Measurements from ENCODE around the gene APPBP2. TPM values are rescaled to one million over a fixed set of nuclear protein-coding genes. Genes with fewer than 3 reads are reported as not detected.

APPBP2 gene
- total and polyA plus RNA-seq, 2 experiments from 2014 or later, result 22.9 to 30.9 TPM

DNA sequence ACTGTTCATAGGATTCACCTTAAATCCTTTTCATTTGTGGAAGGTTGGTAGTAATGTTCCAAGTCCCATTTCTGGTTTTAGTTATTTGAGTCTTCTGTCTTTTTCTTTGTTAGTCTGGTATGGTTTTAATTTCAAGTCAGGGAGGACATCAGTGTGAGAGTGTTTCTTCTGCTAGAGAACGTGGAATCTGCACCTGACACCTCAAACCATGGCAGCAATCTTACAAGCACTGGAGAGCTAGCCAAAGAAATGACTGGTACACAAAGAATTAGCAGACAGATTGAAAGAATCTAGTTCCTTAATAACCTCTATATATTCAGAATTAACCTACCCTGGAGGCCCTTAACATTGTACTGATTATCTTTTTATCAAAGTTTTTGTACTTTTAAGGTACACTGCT, 53.6 kb downstream of the APPBP2 start:
- TF ChIP-seq, protein P1, sequence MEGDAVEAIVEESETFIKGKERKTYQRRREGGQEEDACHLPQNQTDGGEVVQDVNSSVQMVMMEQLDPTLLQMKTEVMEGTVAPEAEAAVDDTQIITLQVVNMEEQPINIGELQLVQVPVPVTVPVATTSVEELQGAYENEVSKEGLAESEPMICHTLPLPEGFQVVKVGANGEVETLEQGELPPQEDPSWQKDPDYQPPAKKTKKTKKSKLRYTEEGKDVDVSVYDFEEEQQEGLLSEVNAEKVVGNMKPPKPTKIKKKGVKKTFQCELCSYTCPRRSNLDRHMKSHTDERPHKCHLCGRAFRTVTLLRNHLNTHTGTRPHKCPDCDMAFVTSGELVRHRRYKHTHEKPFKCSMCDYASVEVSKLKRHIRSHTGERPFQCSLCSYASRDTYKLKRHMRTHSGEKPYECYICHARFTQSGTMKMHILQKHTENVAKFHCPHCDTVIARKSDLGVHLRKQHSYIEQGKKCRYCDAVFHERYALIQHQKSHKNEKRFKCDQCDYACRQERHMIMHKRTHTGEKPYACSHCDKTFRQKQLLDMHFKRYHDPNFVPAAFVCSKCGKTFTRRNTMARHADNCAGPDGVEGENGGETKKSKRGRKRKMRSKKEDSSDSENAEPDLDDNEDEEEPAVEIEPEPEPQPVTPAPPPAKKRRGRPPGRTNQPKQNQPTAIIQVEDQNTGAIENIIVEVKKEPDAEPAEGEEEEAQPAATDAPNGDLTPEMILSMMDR (IDR thresholded peaks at IDR 0.05; ENCODE audit: low read depth, low read length), result no peak
- H3K36me3 ChIP-seq, result peaks cover 10% of the 10 kb centered on the region

DNA sequence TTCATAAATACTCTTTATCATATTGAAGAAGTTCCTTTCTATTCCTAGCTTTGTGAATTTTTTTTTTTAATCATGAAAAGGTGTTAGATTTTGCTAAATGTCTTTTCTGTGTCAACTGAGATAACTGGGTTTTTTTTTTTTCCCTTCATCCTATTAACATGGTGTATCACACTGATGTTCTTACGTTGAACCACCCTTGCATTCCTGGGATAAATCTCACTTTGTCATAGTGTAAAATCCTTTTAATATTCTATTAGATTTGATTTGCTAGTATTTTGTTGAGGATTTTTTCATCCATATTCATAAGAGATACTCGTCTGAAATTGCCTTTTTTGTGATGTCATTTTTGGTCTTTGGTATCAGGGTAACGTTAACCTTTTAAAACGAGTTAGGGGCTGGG, 54.6 kb downstream of the APPBP2 start:
- TF ChIP-seq, protein P1 (IDR thresholded peaks at IDR 0.05; ENCODE audit: low read depth, low read length), result no peak
- Histone ChIP-seq H3K36me3 (peaks cover 11% of the 10 kb centered on the region), H3K4me1 (ENCODE audit: low read depth) (peaks cover 7% of the 10 kb centered on the region), H3K27me3 (no peaks in the 10 kb centered on the region), H3K9me3 (ENCODE audit: low read depth) (no peaks in the 10 kb centered on the region), H3K4me3 (no peak overlapping the region), H3K27ac (no peak overlapping the region)
- DNase-seq (ENCODE audit: low read depth in 1 of 2, low spot score in 1 of 2), result no peak

More for the DNA sequence above, 53.6 kb downstream of the APPBP2 start:
- Histone ChIP-seq H3K27me3 (no peaks in the 10 kb centered on the region), H3K4me1 (ENCODE audit: low read depth) (peaks cover 7% of the 10 kb centered on the region), H3K4me3 (no peak overlapping the region), H3K27ac (no peak overlapping the region), H3K9me3 (ENCODE audit: low read depth) (no peaks in the 10 kb centered on the region)
- DNase-seq (ENCODE audit: low read depth in 1 of 2, low spot score in 1 of 2), result no peak

DNA sequence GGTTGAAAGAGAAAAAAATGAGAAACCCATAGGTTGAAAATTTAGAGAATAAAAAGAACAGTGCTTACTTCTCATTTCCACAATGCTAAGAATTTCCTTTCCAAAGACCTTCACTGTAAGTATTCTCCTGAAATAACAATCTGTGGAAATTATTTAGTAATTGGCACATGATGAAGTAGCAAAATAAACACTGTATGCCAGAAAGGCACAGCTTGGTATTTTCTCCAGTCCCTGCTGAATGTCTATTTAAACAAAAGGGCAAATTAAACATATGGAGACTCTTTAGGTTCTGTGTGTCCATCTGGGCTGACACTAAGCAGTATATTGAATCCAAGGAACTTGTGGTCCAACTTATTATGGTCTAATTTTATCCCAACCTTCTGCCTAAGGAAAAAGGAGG, 57.7 kb downstream of the APPBP2 start:
- TF ChIP-seq, protein P1 (IDR thresholded peaks at IDR 0.05; ENCODE audit: low read depth, low read length), result no peak
- Histone ChIP-seq H3K27me3 (no peaks in the 10 kb centered on the region), H3K27ac (no peak overlapping the region), H3K9me3 (ENCODE audit: low read depth) (no peaks in the 10 kb centered on the region), H3K4me3 (no peak overlapping the region), H3K4me1 (ENCODE audit: low read depth) (peaks cover 7% of the 10 kb centered on the region), H3K36me3 (peaks cover 36% of the 10 kb centered on the region)
- no peak for DNase-seq (ENCODE audit: low read depth in 1 of 2, low spot score in 1 of 2)

DNA sequence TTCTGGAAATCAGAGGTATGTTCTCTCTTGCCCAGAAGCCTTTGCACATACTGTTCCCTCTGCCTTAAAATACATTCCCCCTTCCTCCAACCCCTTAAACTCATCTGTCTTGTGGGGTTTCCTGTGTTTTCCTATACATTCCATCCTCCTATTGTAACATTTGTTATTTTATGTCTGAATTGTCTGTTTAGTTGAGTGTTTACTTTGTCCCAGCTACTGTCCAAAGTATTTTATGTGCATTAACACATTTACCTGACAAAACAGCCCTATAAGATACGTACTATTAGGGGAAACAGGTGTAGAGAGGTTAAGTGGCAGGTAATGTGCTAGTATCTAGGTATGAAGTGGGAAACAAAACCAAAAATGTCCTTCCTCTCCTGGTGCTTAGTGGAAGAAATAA, 61.7 kb downstream of the APPBP2 start:
- Histone ChIP-seq H3K36me3 (peaks cover 67% of the 10 kb centered on the region), H3K27me3 (no peaks in the 10 kb centered on the region)

DNA sequence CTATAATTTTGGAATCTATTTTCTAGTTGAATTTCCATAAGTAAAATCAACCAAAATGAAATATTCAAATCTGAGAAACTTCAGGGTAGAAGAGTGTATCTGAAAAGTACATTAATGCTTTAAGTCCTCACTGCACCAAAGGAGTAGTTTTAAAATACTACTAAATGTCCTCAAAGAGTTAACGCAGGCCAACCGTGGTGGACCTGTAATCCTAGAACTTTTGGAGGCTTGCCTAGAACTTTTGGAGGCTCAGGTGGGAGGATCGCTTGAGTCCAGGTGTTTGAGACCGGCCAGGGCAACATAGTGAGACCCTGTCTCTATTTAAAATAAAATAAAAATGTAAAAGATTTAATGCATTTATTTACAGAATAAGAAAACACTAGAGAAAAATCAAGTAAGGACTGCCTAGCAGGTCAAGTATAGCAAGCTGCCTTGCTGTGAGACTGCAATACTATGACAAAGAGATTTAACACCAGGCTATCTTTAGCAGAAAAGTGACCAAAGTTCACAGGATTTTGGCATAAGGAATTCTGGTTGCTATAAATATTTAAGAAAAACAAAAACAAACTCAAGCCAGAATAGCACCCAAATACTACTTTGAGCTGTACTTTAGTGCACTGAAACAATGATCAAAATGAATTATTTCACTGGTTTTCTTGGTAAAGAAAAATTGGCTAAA, 62.7 kb downstream of the APPBP2 start:
- Histone ChIP-seq H3K27ac (no peak overlapping the region), H3K36me3 (peaks cover 64% of the 10 kb centered on the region), H3K27me3 (no peaks in the 10 kb centered on the region), H3K4me3 (no peak overlapping the region), H3K4me1 (ENCODE audit: low read depth) (no peaks in the 10 kb centered on the region), H3K9me3 (ENCODE audit: low read depth) (no peaks in the 10 kb centered on the region)
- no peak for DNase-seq (ENCODE audit: low read depth in 1 of 2, low spot score in 1 of 2)
- TF ChIP-seq, protein P1 (IDR thresholded peaks at IDR 0.05; ENCODE audit: low read depth, low read length), result no peak

More for the DNA sequence above, 61.7 kb downstream of the APPBP2 start:
- DNase-seq (ENCODE audit: low read depth in 1 of 2, low spot score in 1 of 2), result no peak
- H3K4me1 ChIP-seq (ENCODE audit: low read depth), result no peaks in the 10 kb centered on the region
- no peak overlapping the region for H3K27ac ChIP-seq
- H3K9me3 ChIP-seq (ENCODE audit: low read depth), result no peaks in the 10 kb centered on the region
- TF ChIP-seq, protein P1 (IDR thresholded peaks at IDR 0.05; ENCODE audit: low read depth, low read length), result no peak
- H3K4me3 ChIP-seq, result no peak overlapping the region

All from cardiac muscle cell (in vitro differentiated cells and primary cell).